ENCODE measurements around the gene C3orf18. TPM values are rescaled to one million over a fixed set of nuclear protein-coding genes. Genes with fewer than 3 reads are reported as not detected.

The C3orf18 gene
- total RNA-seq, 1 donor from 2014 or later: 5.9 TPM

GRCh38 chr3:50612970-50613846 is 45.7 kb upstream of the C3orf18 start:
- CTCF ChIA-PET: interaction anchor here (0.5 to 8.1 kb wide), 12 partner anchors 19 to 758 kb away, joined by 3 to 245 read pairs (median 4); partner anchors contain the start of genes C3orf18 and HEMK1
- peak overlapping the region; percentile 87 for H3K4me3 Mint-ChIP-seq
- POLR2A ChIA-PET: interaction anchor here (0.5 to 5.4 kb wide), 4 partner anchors 11 to 666 kb away, joined by 5 to 125 read pairs (median 28); partner anchors contain the start of genes C3orf18 and HEMK1
- H3K27ac Mint-ChIP-seq: no peak overlapping the region
- DNase-seq: no peak
- intact Hi-C loops (cut with micrococcal nuclease): loop anchor here (5.0 to 10.0 kb wide), 3 partner anchors 111 to 1362 kb away; partner anchors contain the start of genes ABHD14A, ABHD14B and CACNA2D2
- ATAC-seq (ENCODE audit: low read depth): no peak
- peaks cover 45% of the 10 kb centered on the region for H3K4me1 Mint-ChIP-seq
- peaks cover 3% of the 10 kb centered on the region for H3K36me3 Mint-ChIP-seq (ENCODE audit: low read depth)
- no peaks in the 10 kb centered on the region for H3K27me3 Mint-ChIP-seq
- no peak for TF ChIP-seq CTCF (IDR thresholded peaks at IDR 0.05)
- no peaks in the 10 kb centered on the region for H3K9me3 Mint-ChIP-seq

- Mint-ChIP-seq H3K36me3 (ENCODE audit: low read depth) (peaks cover 3% of the 10 kb centered on the region), H3K4me1 (peaks cover 38% of the 10 kb centered on the region), H3K9me3 (no peaks in the 10 kb centered on the region), H3K27ac (peak overlapping the region; percentile 56), H3K4me3 (peak overlapping the region; percentile 87), H3K27me3 (no peaks in the 10 kb centered on the region)
- no peak for TF ChIP-seq CTCF (IDR thresholded peaks at IDR 0.05)
- intact Hi-C loops (cut with micrococcal nuclease): loop anchor here (5.0 to 10.0 kb wide), 3 partner anchors 110 to 1362 kb away; partner anchors contain the start of genes ABHD14A, ABHD14B and CACNA2D2
- ATAC-seq (ENCODE audit: low read depth): no peak
- CTCF ChIA-PET: interaction anchor here (0.5 to 8.1 kb wide), 11 partner anchors 18 to 758 kb away, joined by 3 to 245 read pairs (median 8); partner anchors contain the start of genes C3orf18 and HEMK1
- DNase-seq: no peak
- POLR2A ChIA-PET: interaction anchor here (0.9 to 5.4 kb wide), 11 partner anchors 10 to 777 kb away, joined by 3 to 125 read pairs (median 5); partner anchors contain the start of genes C3orf18, HEMK1, HYAL3 and MANF
Observed at GRCh38 chr3:50612234-50612882, 44.8 kb upstream of the C3orf18 start.

- ATAC-seq (ENCODE audit: low read depth) (peak; percentile 77), DNase-seq (peak; percentile 92)
- peaks cover 38% of the 10 kb centered on the region for H3K4me1 Mint-ChIP-seq
- no peaks in the 10 kb centered on the region for H3K27me3 Mint-ChIP-seq
- intact Hi-C loops (cut with micrococcal nuclease): loop anchor here (1.0 to 10.0 kb wide), 7 partner anchors 10 to 1363 kb away; partner anchors contain the start of genes ABHD14A, ABHD14B, CACNA2D2 and CYB561D2
- H3K4me3 Mint-ChIP-seq: peak within 1 kb of the TSS; percentile 87
- CTCF ChIA-PET: interaction anchor here (1.0 to 8.1 kb wide), 7 partner anchors 17 to 264 kb away, joined by 3 to 245 read pairs (median 8); partner anchors contain the start of genes C3orf18 and HEMK1
- no peak for TF ChIP-seq CTCF (IDR thresholded peaks at IDR 0.05)
- POLR2A ChIA-PET: interaction anchor here (0.8 to 5.4 kb wide), 13 partner anchors 9 to 778 kb away, joined by 3 to 125 read pairs (median 4); partner anchors contain the start of genes C3orf18, HEMK1, HYAL3 and MANF
- H3K9me3 Mint-ChIP-seq: no peaks in the 10 kb centered on the region
- peak within 1 kb of the TSS; percentile 77 for H3K27ac Mint-ChIP-seq
- H3K36me3 Mint-ChIP-seq (ENCODE audit: low read depth): peaks cover 3% of the 10 kb centered on the region
Observed at GRCh38 chr3:50611464-50612233, 44.1 kb upstream of the C3orf18 start, which contains the start of gene CISH. CISH (minus strand) TSS chr3:50611774; CDS start chr3:50611650, 124 bp downstream.

- ATAC-seq (ENCODE audit: low read depth) (no peak), DNase-seq (no peak)
- no peaks in the 10 kb centered on the region for H3K36me3 Mint-ChIP-seq (ENCODE audit: low read depth)
- no peaks in the 10 kb centered on the region for H3K27me3 Mint-ChIP-seq
- TF ChIP-seq CTCF (IDR thresholded peaks at IDR 0.05): no peak
- intact Hi-C loops (cut with micrococcal nuclease): loop anchor here (1.0 to 10.0 kb wide), 7 partner anchors 10 to 1364 kb away; partner anchors contain the start of genes ABHD14A, ABHD14B, CACNA2D2 and CYB561D2
- POLR2A ChIA-PET: interaction anchor here (0.8 to 5.4 kb wide), 10 partner anchors 9 to 778 kb away, joined by 3 to 125 read pairs (median 4); partner anchors contain the start of genes C3orf18 and HEMK1
- CTCF ChIA-PET: interaction anchor here (1.0 to 8.1 kb wide), 7 partner anchors 17 to 263 kb away, joined by 3 to 245 read pairs (median 4); partner anchors contain the start of genes C3orf18 and HEMK1
- H3K27ac Mint-ChIP-seq: peak overlapping the region; percentile 77
- peaks cover 35% of the 10 kb centered on the region for H3K4me1 Mint-ChIP-seq
- H3K9me3 Mint-ChIP-seq: no peaks in the 10 kb centered on the region
- peak overlapping the region; percentile 87 for H3K4me3 Mint-ChIP-seq
Observed at GRCh38 chr3:50610992-50611463, 43.5 kb upstream of the C3orf18 start.

All from activated B cell treated with CpG ODN at 0.5 μM for 24 hours (primary cell).